ENCODE measurements around the gene SCN10A. TPM values are rescaled to one million over a fixed set of nuclear protein-coding genes. Genes with fewer than 3 reads are reported as not detected.

The SCN10A gene
- total and polyA plus RNA-seq, 7 donors: not detected

DNA sequence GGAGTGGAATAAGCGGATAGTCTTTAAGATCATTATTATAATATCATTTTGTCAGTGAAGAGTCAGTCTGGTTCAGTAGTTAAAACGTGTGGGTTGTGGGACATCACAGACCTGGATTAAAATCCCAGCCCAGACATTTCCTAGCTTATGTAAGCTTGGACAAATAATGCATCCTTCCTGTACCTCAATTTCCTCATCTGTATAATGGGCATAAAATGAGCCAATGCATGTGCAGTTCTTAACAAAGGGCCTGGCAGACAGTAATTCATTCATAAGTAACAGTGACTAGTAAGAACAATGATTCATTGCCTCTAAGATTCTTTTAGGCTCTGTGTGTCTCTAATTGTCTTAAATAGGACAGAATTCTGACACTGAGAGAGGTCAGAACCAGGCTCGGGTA lies 76.1 kb downstream of the SCN10A start:
- Histone ChIP-seq H3K36me3 (ENCODE audit: insufficient read depth in 1 of 2, low read depth in 1 of 2) (no peaks in the 10 kb centered on the region), H3K27me3 (ENCODE audit: insufficient read depth in 3 of 3, low read length in 2 of 3) (peaks cover 0 to 4% (median 2%) of the 10 kb centered on the region in 3 donors), H3K4me3 (no peak overlapping the region), H3K9me3 (no peaks in the 10 kb centered on the region), H3K4me1 (no peaks in the 10 kb centered on the region), H3K27ac (no peak overlapping the region)
- ATAC-seq (no peak), DNase-seq (no peak)
- no peak for TF ChIP-seq CTCF (IDR thresholded peaks at IDR 0.05)
- 59 to 70% (median 63%) methylated on average over 3 of the region's 3 CpGs for WGBS, 3 donors
- intact Hi-C loops (cut with DNase I): loop anchor here in 1 of 2 donors (10.0 kb wide), 1 partner anchor 255 kb away; no protein-coding TSS in a partner anchor

- DNase-seq (no peak), ATAC-seq (no peak)
- H3K4me3 ChIP-seq: no peak overlapping the region
- H3K36me3 ChIP-seq (ENCODE audit: insufficient read depth in 1 of 2, low read depth in 1 of 2): no peaks in the 10 kb centered on the region
- 62 to 69% (median 68%) methylated on average over 5 of the region's 5 CpGs for WGBS, 3 donors
- H3K4me1 ChIP-seq: no peaks in the 10 kb centered on the region
- intact Hi-C loops (cut with DNase I): loop anchor here in 1 of 2 donors (10.0 kb wide), 1 partner anchor 255 kb away; no protein-coding TSS in a partner anchor
- no peak overlapping the region for H3K27ac ChIP-seq
- no peaks in the 10 kb centered on the region for H3K9me3 ChIP-seq
- no peak for TF ChIP-seq CTCF (IDR thresholded peaks at IDR 0.05)
- peaks cover 0 to 4% (median 2%) of the 10 kb centered on the region in 3 donors for H3K27me3 ChIP-seq (ENCODE audit: insufficient read depth in 3 of 3, low read length in 2 of 3)
Measured at GRCh38 chr3:38739396-38739689, 76.7 kb downstream of the SCN10A start.

- 53% methylated on average over 13 of the region's 13 CpGs for WGBS, 3 donors
- intact Hi-C loops (cut with DNase I): loop anchor here in 1 of 2 donors (10.0 kb wide), 1 partner anchor 256 kb away; no protein-coding TSS in a partner anchor
Measured at GRCh38 chr3:38738630-38739395, 77.2 kb downstream of the SCN10A start.

DNA sequence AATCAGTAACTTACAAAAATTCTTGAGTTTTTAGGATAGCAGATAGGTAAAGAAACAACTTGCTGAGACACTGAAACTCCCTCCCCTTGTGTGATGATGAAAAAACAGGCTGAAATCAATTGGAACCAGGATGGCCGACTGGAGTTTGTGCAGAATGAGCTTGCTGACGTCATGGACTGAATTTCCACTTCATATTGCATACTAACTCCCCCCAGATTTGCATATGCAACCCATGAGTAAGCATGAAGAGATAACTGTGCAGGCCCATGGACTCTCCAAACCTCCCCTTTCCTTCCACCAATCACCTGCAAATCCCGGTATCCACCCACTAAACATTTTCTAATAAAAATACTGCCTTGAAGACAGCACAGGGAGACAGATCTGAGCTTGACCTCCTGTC lies 84.5 kb downstream of the SCN10A start:
- H3K27ac ChIP-seq: no peak overlapping the region
- no peaks in the 10 kb centered on the region for H3K36me3 ChIP-seq (ENCODE audit: insufficient read depth in 1 of 2, low read depth in 1 of 2)
- intact Hi-C loops (cut with DNase I): loop anchor here in 1 of 2 donors (10.0 kb wide), 1 partner anchor 263 kb away; no protein-coding TSS in a partner anchor
- H3K27me3 ChIP-seq (ENCODE audit: insufficient read depth in 3 of 3, low read length in 2 of 3): no peaks in the 10 kb centered on the region
- no peak overlapping the region for H3K4me3 ChIP-seq
- no peaks in the 10 kb centered on the region for H3K9me3 ChIP-seq
- ATAC-seq (no peak), DNase-seq (no peak)
- 56 to 65% (median 64%) methylated on average over 3 of the region's 3 CpGs for WGBS, 3 donors
- no peak for TF ChIP-seq CTCF (IDR thresholded peaks at IDR 0.05)
- H3K4me1 ChIP-seq: no peaks in the 10 kb centered on the region

More at GRCh38 chr3:38738630-38739395, 77.2 kb downstream of the SCN10A start:
- H3K27ac ChIP-seq: no peak overlapping the region
- ATAC-seq (no peak), DNase-seq (no peak)
- no peaks in the 10 kb centered on the region for H3K9me3 ChIP-seq
- no peaks in the 10 kb centered on the region for H3K36me3 ChIP-seq (ENCODE audit: insufficient read depth in 1 of 2, low read depth in 1 of 2)
- no peak overlapping the region for H3K4me3 ChIP-seq
- no peaks in the 10 kb centered on the region for H3K4me1 ChIP-seq
- peak; percentile 19 for TF ChIP-seq CTCF (IDR thresholded peaks at IDR 0.05)
- peaks cover 0 to 4% (median 2%) of the 10 kb centered on the region in 3 donors for H3K27me3 ChIP-seq (ENCODE audit: insufficient read depth in 3 of 3, low read length in 2 of 3)
